Heart left ventricle (tissue), 16 donors: ENCODE measurements around the gene KANK4. TPM values are rescaled to one million over a fixed set of nuclear protein-coding genes. Genes with fewer than 3 reads are reported as not detected.

Source experiments
- ATAC-seq, 4 donors: fragments of 200-7000 bp; cut with Tn5 transposase; one replicate each; pipeline ENCODE4 v1.9.1; 2020 to 2022; ENCODE audit warnings: moderate library complexity in 4 of 4, mild to moderate bottlenecking in 3 of 4, moderate number of reproducible peaks in 1 of 4
- DNase-seq, 5 donors: peaks; one replicate each; pipeline ENCODE4 v3.0.0-alpha.2; 2020
- H3K27ac ChIP-seq, 12 donors: fragments of 200-600 bp; sonication (generic) in 4 of 12; one replicate each; pipeline versions ENCODE4 v1.5.0 to v1.8.0; 2016 to 2022; ENCODE audit warnings: mild to moderate bottlenecking in 2 of 12
- H3K27me3 ChIP-seq, 9 donors: fragments of 200-600 bp; sonication (generic) in 2 of 9; one replicate each; pipeline versions ENCODE4 v1.5.1 to v1.8.0; 2016 to 2022; ENCODE audit warnings: mild to moderate bottlenecking in 3 of 9
- H3K36me3 ChIP-seq, 9 donors: fragments of 200-600 bp; sonication (generic) in 2 of 9; one replicate each; pipeline versions ENCODE4 v1.5.0 to v1.8.0; 2018 to 2022; ENCODE audit warnings: mild to moderate bottlenecking in 2 of 9
- H3K4me1 ChIP-seq, 12 donors: fragments of 200-600 bp; sonication (generic) in 4 of 12; one replicate each; pipeline versions ENCODE4 v1.5.0 to v1.8.0; 2016 to 2022; ENCODE audit warnings: mild to moderate bottlenecking in 3 of 12
- H3K4me3 ChIP-seq, 12 donors: fragments of 200-600 bp; sonication (generic) in 4 of 12; one replicate each; pipeline versions ENCODE4 v1.5.0 to v1.8.0; 2017 to 2022; ENCODE audit warnings: mild to moderate bottlenecking in 9 of 12, moderate library complexity in 4 of 12
- H3K9me3 ChIP-seq, 12 donors: fragments of 200-600 bp; sonication (generic) in 4 of 12; one replicate each; pipeline versions ENCODE4 v1.5.0 to v1.8.0; 2016 to 2022; ENCODE audit warnings: mild to moderate bottlenecking in 1 of 12
- POLR2A ChIP-seq, 2 donors: fragments of 450-650 bp; IDR thresholded peaks; one replicate each; pipeline ENCODE4 v1.6.1; 2017; ENCODE audit warnings: antibody characterized with exemption in 2 of 2, mild to moderate bottlenecking in 2 of 2, moderate library complexity in 2 of 2
- WGBS, 4 donors: extraction: QIAGEN DNeasy Blood & Tissue Kit in 2 of 4; methylation state at CpG; one replicate each; pipeline versions ENCODE4 v1.1.5 to v1.1.7; 2013 to 2018; 5-methylcytosine and 5-hydroxymethylcytosine counted together
- intact Hi-C, 10 donors: fragments of 100-400 bp; cut with DNase I; formaldehyde crosslinking; loops; one replicate each; pipeline versions ENCODE4 v1.11.1 to v1.14.2; 2022
- polyA plus RNA-seq, 2 donors: library from polyadenylated mRNA; stranded (reverse); fragments of 200-250 nt; gene quantifications; one replicate each; pipeline ENCODE4 v1.2.3, GENCODE V29; 2013
- total RNA-seq, 9 donors: library from RNA; depleted of rRNA in 2 of 9; stranded (reverse); fragments of >200 nt in 2 of 9; fragmentation: NEBNext Ultra II Directional in 3 of 9; extraction: Animal tissue kit (Norgen Biotek cat#: 25700) in 3 of 9; gene quantifications; one replicate each; pipeline versions ENCODE4 v1.1.0 to v1.2.4, GENCODE V29; 2016 to 2023
- TF ChIP-seq, protein P1 (sequence below), 12 donors: fragments of 200-600 bp; sonication (generic) in 4 of 12; IDR thresholded peaks; one replicate each; pipeline versions ENCODE4 v1.5.0 to v1.8.0; 2018 to 2022; ENCODE audit warnings: antibody characterized with exemption in 12 of 12, mild to moderate bottlenecking in 5 of 12
- donor health status: ischemic (EF 13 %, LVEDD 7.1; RV severe dilation, severe dysfunction).
- donor health status: healthy with polysubstance abuse.
- donor health status: DM: no; HTN: yes; CAD: no.
- donor health status: DM: no; HTN: no; CAD: no.
- donor health status: ischemic (EF 25% LVEDD 6.9; RV normal size, moderate dysfunction).
- donor health status: ischemic (EF 25% LVEDD 5.7; RV mildly dilated, moderate dysfunction).
- donor health status: healthy.
- donor health status: DM: yes; HTN: yes; CAD: no.
- donor health status: ischemic (EF 35%, LVEDD 5.7; RV mildly dilated, moderate dysfunction).
- donor health status: nonischemic (EF 11% LVEDD 7.7; RV severe dilation, severe dysfunction).
- donor health status: DM: yes; HTN: yes; CAD: no.
- donor health status: PGD.
- donor health status: ischemic (EF 29% LVEDD 5.4; RV normal size, mild dysfunction).
- donor health status: nonischemic (EF 23%, LVEDD 6.1; RV moderate dilation, normal function).

The KANK4 gene
- total and polyA plus RNA-seq, 11 donors, result 0.05 to 4.3 (median 0.15) TPM; not detected in 1

DNA sequence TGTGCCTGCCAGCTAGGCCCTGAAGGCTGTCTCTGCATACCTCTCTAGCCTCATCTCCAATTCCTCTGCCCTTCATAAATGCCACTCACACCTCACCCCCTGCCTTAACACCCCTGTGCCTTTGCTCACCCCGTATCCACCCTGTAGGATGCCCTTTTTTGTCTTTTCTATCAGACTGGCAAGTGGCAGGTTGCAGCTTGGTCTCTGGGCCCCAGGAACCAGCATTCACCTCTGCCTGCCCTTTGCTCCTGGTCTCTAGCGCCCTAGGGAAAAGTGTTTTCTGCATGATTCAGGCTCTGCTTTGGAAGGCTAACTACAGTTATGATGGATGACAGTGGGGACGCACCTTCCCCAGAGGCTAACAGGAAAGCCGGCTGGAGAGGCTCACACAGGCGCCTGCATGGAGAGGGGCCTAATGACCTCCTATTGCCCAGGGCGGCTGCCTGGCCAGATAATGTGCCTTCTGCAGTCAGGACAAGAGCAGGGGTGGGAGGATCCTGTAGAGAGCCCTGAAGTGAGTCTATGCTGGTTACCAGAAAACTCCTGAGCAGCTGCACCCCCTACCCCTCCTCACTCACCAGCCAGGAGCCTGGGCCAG, 11.2 kb downstream of the KANK4 start:
- DNase-seq (no peak), ATAC-seq (no peak)
- TF ChIP-seq, protein P1, sequence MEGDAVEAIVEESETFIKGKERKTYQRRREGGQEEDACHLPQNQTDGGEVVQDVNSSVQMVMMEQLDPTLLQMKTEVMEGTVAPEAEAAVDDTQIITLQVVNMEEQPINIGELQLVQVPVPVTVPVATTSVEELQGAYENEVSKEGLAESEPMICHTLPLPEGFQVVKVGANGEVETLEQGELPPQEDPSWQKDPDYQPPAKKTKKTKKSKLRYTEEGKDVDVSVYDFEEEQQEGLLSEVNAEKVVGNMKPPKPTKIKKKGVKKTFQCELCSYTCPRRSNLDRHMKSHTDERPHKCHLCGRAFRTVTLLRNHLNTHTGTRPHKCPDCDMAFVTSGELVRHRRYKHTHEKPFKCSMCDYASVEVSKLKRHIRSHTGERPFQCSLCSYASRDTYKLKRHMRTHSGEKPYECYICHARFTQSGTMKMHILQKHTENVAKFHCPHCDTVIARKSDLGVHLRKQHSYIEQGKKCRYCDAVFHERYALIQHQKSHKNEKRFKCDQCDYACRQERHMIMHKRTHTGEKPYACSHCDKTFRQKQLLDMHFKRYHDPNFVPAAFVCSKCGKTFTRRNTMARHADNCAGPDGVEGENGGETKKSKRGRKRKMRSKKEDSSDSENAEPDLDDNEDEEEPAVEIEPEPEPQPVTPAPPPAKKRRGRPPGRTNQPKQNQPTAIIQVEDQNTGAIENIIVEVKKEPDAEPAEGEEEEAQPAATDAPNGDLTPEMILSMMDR (IDR thresholded peaks at IDR 0.05), result no peak
- no peak for TF ChIP-seq POLR2A (IDR thresholded peaks at IDR 0.05)
- Histone ChIP-seq H3K27ac (no peak overlapping the region), H3K36me3 (no peaks in the 10 kb centered on the region), H3K9me3 (no peaks in the 10 kb centered on the region), H3K4me3 (no peak overlapping the region), H3K4me1 (no peaks in the 10 kb centered on the region), H3K27me3 (peaks cover 0 to 3% (median 0%) of the 10 kb centered on the region in 9 donors)
- WGBS, 4 donors, result 76 to 85% (median 82%) methylated on average over 6 of the region's 6 CpGs
- intact Hi-C loops, result no loop called here

GRCh38 chr1:62307446-62307845, 11.8 kb downstream of the KANK4 start:
- intact Hi-C loops, result no loop called here
- 64 to 71% (median 68%) methylated on average over 1 of the region's 1 CpG for WGBS, 4 donors

DNA sequence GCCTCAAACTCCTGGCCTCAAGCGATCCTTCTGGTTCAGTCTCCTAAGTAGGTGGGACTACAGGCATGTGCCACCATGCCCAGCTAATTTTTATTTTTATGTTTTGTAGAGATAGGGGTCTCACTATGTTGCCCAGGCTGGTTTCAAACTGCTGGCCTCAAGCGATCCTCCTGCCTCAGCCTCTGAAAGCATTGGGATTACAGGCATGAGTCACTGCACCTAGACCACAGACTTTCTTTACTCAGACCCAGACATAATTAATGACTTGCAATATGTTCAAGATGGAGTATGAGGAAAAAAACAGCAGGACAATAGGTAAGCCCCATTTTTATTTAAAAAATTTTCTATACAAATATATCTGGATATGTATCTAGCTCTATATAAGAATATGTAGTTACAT, 13.2 kb downstream of the KANK4 start:
- Histone ChIP-seq H3K4me1 (no peaks in the 10 kb centered on the region), H3K9me3 (no peaks in the 10 kb centered on the region), H3K36me3 (no peaks in the 10 kb centered on the region), H3K4me3 (no peak overlapping the region), H3K27me3 (peaks cover 0 to 3% (median 0%) of the 10 kb centered on the region in 9 donors), H3K27ac (no peak overlapping the region)
- ATAC-seq (no peak), DNase-seq (no peak)
- intact Hi-C loops, result no loop called here
- TF ChIP-seq POLR2A (IDR thresholded peaks at IDR 0.05), result no peak
- TF ChIP-seq, protein P1 (IDR thresholded peaks at IDR 0.05), result no peak
- 95 to 100% (median 97%) methylated on average over 2 of the region's 2 CpGs for WGBS, 4 donors

More at GRCh38 chr1:62307446-62307845, 11.8 kb downstream of the KANK4 start:
- H3K27me3 ChIP-seq, result peaks cover 0 to 3% (median 0%) of the 10 kb centered on the region in 9 donors
- H3K9me3 ChIP-seq, result no peaks in the 10 kb centered on the region
- H3K27ac ChIP-seq, result no peak overlapping the region
- no peak for ATAC-seq
- H3K36me3 ChIP-seq, result no peaks in the 10 kb centered on the region
- no peak for DNase-seq
- H3K4me3 ChIP-seq, result no peak overlapping the region
- no peaks in the 10 kb centered on the region for H3K4me1 ChIP-seq
- TF ChIP-seq, protein P1 (IDR thresholded peaks at IDR 0.05), result no peak
- TF ChIP-seq POLR2A (IDR thresholded peaks at IDR 0.05), result no peak

DNA sequence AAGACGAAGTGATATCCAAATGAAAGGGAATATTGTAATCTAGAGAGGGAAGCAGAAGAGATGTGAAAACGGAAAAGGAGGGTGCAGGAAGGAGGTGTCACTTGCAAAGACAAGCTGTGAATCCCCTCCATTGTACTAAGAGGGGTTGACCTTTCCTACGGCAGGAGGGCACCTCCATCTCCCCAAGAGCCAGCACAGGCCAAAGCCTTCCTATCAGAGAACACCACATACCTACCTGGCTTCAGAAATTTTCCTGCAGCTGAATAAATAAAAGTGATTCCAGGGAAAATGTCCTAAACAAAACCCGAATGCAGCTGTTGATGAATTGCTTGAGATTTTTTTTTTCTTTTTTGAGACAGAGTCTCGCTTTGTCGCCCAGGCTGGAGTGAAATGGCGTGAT, 14.3 kb downstream of the KANK4 start:
- TF ChIP-seq, protein P1 (IDR thresholded peaks at IDR 0.05), result no peak
- no peak for TF ChIP-seq POLR2A (IDR thresholded peaks at IDR 0.05)
- intact Hi-C loops, result loop anchor here in 1 of 10 donors (5.0 kb wide), 1 partner anchor 102 kb away; no protein-coding TSS in a partner anchor
- Histone ChIP-seq H3K27ac (no peak overlapping the region), H3K4me1 (peaks cover 0 to 3% (median under 1%) of the 10 kb centered on the region in 12 donors), H3K36me3 (no peaks in the 10 kb centered on the region), H3K27me3 (peaks cover 0 to 2% (median 0%) of the 10 kb centered on the region in 9 donors), H3K9me3 (no peaks in the 10 kb centered on the region), H3K4me3 (no peak overlapping the region)
- no peak for DNase-seq
- no peak for ATAC-seq
- WGBS, 4 donors, result 75 to 85% (median 81%) methylated on average over 7 of the region's 7 CpGs
